ENCODE data around the gene ZNF182. TPM values are rescaled to one million over a fixed set of nuclear protein-coding genes. Genes with fewer than 3 reads are reported as not detected.

The ZNF182 gene
- total and polyA plus RNA-seq, 2 of the 13 experiments (the other 11 are each of a cell fraction or from before 2014, with no cell fraction given), result 2.1 to 4.5 TPM

- Histone ChIP-seq H3K9me3 (ENCODE audit: low read length) (no peaks in the 10 kb centered on the region), H3K4me2 (ENCODE audit: low read depth, low read length) (peak overlapping the region; percentile 57; the same call in 1 of the 2 replicates), H3K27me3 (ENCODE audit: control insufficient read depth in 1 of 2, insufficient read depth in 2 of 2, low read length in 2 of 2) (no peaks in the 10 kb centered on the region), H3K4me3 (replicated peaks in 1 of 3; ENCODE audit: insufficient read depth in 1 of 3, low read depth in 2 of 3, low read length in 3 of 3) (peak overlapping the region in 1 of 3 experiments; percentile 16; a peak in 1 of 6 replicates), H2AFZ (ENCODE audit: low read length) (peak overlapping the region; percentile 54), H3K9ac (ENCODE audit: insufficient read depth, low read depth, low read length) (no peak overlapping the region), H3K36me3 (replicated peaks in 1 of 2; ENCODE audit: control insufficient read depth in 1 of 2, insufficient read depth in 2 of 2, low read length in 2 of 2) (no peaks in the 10 kb centered on the region), H3K27ac (ENCODE audit: extremely low read length, insufficient read depth, low read length) (no peak overlapping the region), H4K20me1 (ENCODE audit: insufficient read depth, low read length) (no peaks in the 10 kb centered on the region), H3K79me2 (ENCODE audit: insufficient read depth, low read length) (no peaks in the 10 kb centered on the region), H3K4me1 (ENCODE audit: insufficient read depth, low read length) (0 out of 2 replicates have a peak, but pooled peaks cover 8% of the 10 kb centered on the region)
- BruUV-seq (replicated peaks), result no TSS peak
- no peak for TF ChIP-seq HMG20B (CRISPR knock-in tag; conservative IDR thresholded peaks at IDR 0.05)
- no peak for TF ChIP-seq ZBTB25 (CRISPR knock-in tag; IDR thresholded peaks at IDR 0.05)
- TF ChIP-seq ZUFSP (CRISPR knock-in tag; IDR thresholded peaks at IDR 0.05; ENCODE audit: borderline replicate concordance), result no peak
- TF ChIP-seq MAFG (CRISPR knock-in tag; IDR thresholded peaks at IDR 0.05), result no peak
- no peak for TF ChIP-seq ZNF260 (CRISPR knock-in tag; IDR thresholded peaks at IDR 0.05; ENCODE audit: borderline replicate concordance, low read depth)
- TF ChIP-seq ZNF550 (CRISPR knock-in tag; IDR thresholded peaks at IDR 0.05; ENCODE audit: borderline replicate concordance), result no peak
- TF ChIP-seq AHR (CRISPR knock-in tag; IDR thresholded peaks at IDR 0.05), result no peak
- TF ChIP-seq NONO (IDR thresholded peaks at IDR 0.05), result no peak
- TF ChIP-seq NONO (CRISPR knock-in tag; conservative IDR thresholded peaks at IDR 0.05), result no peak
- no peak for TF ChIP-seq ZC3H13 (CRISPR knock-in tag; IDR thresholded peaks at IDR 0.05)
- TF ChIP-seq ZGPAT (CRISPR knock-in tag; IDR thresholded peaks at IDR 0.05), result no peak
- TF ChIP-seq ZBTB3 (CRISPR knock-in tag; IDR thresholded peaks at IDR 0.05; ENCODE audit: borderline replicate concordance, low read depth), result no peak
- no peak for TF ChIP-seq ETV5 (CRISPR knock-in tag; IDR thresholded peaks at IDR 0.05; ENCODE audit: borderline replicate concordance)
- TF ChIP-seq STAT5B (CRISPR knock-in tag; IDR thresholded peaks at IDR 0.05), result no peak
- TF ChIP-seq ZNF574 (CRISPR knock-in tag; IDR thresholded peaks at IDR 0.05), result no peak
- TF ChIP-seq IRX3 (CRISPR knock-in tag; IDR thresholded peaks at IDR 0.05; ENCODE audit: borderline replicate concordance, low read depth), result no peak
- TF ChIP-seq PHB2 (IDR thresholded peaks at IDR 0.05; ENCODE audit: partially characterized antibody), result no peak
- ChIA-PET POLR2A (no interaction called here), CTCF (ENCODE audit: low intra/inter-chr PET ratio, low total read pairs) (no interaction called here)
- DNase-seq (ENCODE audit: low spot score) (no peak), ATAC-seq (no peak), FAIRE-seq (no peak)
- in situ Hi-C loops (cut with HindIII; ENCODE audit: extremely low pct_ligation_motif_present, low pct_unique_long_range_greater_than_20kb) (no loop called here), intact Hi-C loops (cut with micrococcal nuclease; ENCODE audit: unreplicated experiment) (no loop called here)
- WGBS (ENCODE audit: low lambda C conversion rate), result 50% methylated on average over 2 of the region's 10 CpGs
Measured at GRCh38 chrX:48030237-48030636, 26.4 kb upstream of the ZNF182 start.
